Ishikawa (cell line): ENCODE measurements around the gene IBA57.

Source experiments
- CEBPB ChIP-seq: IDR thresholded peaks from 2 replicates; pipeline ENCODE4 v1.6.1; 2012
- EP300 ChIP-seq: IDR thresholded peaks from 2 replicates; pipeline ENCODE4 v1.6.1; 2012; ENCODE audit warnings: borderline replicate concordance
- REST ChIP-seq: IDR thresholded peaks from 2 replicates; pipeline ENCODE4 v1.6.1; 2012; ENCODE audit warnings: low read depth, mild to moderate bottlenecking
- ZBTB7A ChIP-seq: IDR thresholded peaks from 2 replicates; pipeline ENCODE4 v1.6.1; 2012; ENCODE audit warnings: low read depth

- TF ChIP-seq EP300 (no peak), ZBTB7A (no peak), CEBPB (no peak), REST (no peak)
These were observed 48.3 kb upstream of the IBA57 start for GRCh38 chr1:228117335-228117734.
